C4-2B (cell line): ENCODE data around the gene NPTN.

Source experiments
- ZFX ChIP-seq: fragments of 450-650 bp; IDR thresholded peaks from 2 replicates; pipeline ENCODE4 v1.6.1; 2017
- TF ChIP-seq, protein P1 (sequence below): fragments of 450-650 bp; conservative IDR thresholded peaks from 2 replicates; pipeline ENCODE4 v1.5.1; 2017; ENCODE audit warnings: mild to moderate bottlenecking

DNA sequence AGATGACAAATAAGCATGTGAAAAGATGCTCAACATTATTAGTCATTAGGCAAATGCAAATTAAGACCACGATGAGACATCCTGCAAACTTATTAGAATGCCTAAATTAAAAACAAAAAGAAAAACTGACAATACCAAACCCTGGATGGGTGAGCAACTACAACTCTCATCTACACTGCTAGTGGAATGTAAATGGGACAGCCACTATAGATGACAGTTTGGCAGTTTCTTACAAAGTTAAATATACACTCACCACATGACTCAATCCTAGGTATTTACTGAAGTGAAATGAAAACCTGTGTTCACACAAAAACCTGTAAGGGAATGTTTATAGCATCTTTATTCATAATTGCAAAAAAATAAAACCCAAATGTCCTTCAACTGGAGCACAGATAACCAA is 74.7 kb downstream of the NPTN start:
- TF ChIP-seq, protein P1, sequence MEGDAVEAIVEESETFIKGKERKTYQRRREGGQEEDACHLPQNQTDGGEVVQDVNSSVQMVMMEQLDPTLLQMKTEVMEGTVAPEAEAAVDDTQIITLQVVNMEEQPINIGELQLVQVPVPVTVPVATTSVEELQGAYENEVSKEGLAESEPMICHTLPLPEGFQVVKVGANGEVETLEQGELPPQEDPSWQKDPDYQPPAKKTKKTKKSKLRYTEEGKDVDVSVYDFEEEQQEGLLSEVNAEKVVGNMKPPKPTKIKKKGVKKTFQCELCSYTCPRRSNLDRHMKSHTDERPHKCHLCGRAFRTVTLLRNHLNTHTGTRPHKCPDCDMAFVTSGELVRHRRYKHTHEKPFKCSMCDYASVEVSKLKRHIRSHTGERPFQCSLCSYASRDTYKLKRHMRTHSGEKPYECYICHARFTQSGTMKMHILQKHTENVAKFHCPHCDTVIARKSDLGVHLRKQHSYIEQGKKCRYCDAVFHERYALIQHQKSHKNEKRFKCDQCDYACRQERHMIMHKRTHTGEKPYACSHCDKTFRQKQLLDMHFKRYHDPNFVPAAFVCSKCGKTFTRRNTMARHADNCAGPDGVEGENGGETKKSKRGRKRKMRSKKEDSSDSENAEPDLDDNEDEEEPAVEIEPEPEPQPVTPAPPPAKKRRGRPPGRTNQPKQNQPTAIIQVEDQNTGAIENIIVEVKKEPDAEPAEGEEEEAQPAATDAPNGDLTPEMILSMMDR = no peak
- TF ChIP-seq ZFX = no peak
